AG04449 (cell line): Measurements from ENCODE around the gene SP140L.

Source experiments
- CTCF ChIA-PET: fragments of 350-600 bp; formaldehyde crosslinking; extraction: SDS; loops from one replicate; lab custom pipeline; 2021; ENCODE audit warnings: antibody characterized with exemption; lab: Yijun Ruan, JAX
- POLR2A ChIA-PET: fragments of 400-600, 350-600 bp; formaldehyde crosslinking; extraction: SDS; loops from one replicate; lab custom pipeline; 2020; ENCODE audit warnings: antibody characterized with exemption, inconsistent platforms; lab: Yijun Ruan, JAX
- DNase-seq: peaks from one replicate; pipeline ENCODE4 v3.0.0-alpha.2; 2010; ENCODE audit warnings: low read depth, low spot score
- H3K4me3 ChIP-seq: 2 replicates; pipeline ENCODE4 v1.5.1; 2011; ENCODE audit warnings: low read depth, mild to moderate bottlenecking, control low read depth, low read length
- CTCF ChIP-seq: IDR thresholded peaks from one replicate; pipeline ENCODE4 v1.5.1; 2011; ENCODE audit warnings: mild to moderate bottlenecking, moderate library complexity, low read length, control low read depth, inconsistent platforms; ENCODE audit not compliant: insufficient read depth; ENCODE audit errors: missing control alignments

Gene SP140L

GRCh38 chr2:230443541-230443940 is 116.5 kb downstream of the SP140L start:
- ChIA-PET POLR2A (no interaction called here), CTCF (interaction anchor here (1.2 kb wide), 1 partner anchor 15 kb away, joined by 3 read pairs; no protein-coding TSS in a partner anchor)
- no peak overlapping the region for H3K4me3 ChIP-seq
- DNase-seq, result peak; percentile 29
- TF ChIP-seq CTCF, result no peak

DNA sequence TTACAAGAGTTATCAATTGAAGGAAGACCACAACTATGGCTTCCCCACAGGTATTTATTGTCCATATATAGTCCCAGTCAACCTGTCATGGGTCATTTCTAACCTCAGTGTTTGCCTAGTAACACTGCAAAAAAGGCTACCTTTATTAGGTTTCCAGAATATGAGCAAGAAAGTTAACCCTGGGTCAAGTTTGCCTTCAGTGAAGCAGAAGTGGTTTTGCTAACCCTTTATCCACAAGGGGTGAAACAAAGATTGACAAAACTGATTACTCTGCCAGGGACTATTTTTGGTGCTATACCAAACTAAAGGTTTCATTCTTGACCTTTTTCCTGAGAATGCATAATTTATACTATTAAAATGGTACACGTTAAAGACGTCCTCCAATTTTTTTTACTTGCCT is 117.8 kb downstream of the SP140L start:
- ChIA-PET POLR2A (no interaction called here), CTCF (interaction anchor here (1.2 kb wide), 1 partner anchor 14 kb away, joined by 3 read pairs; no protein-coding TSS in a partner anchor)
- no peak for TF ChIP-seq CTCF
- DNase-seq, result no peak
- no peak overlapping the region for H3K4me3 ChIP-seq

GRCh38 chr2:230447036-230447435 is 120.0 kb downstream of the SP140L start:
- no peak for TF ChIP-seq CTCF
- POLR2A ChIA-PET, result no interaction called here
- DNase-seq, result no peak
- CTCF ChIA-PET, result interaction anchor here (1.0 kb wide), 1 partner anchor 30 kb away, joined by 3 read pairs; no protein-coding TSS in a partner anchor
- no peak overlapping the region for H3K4me3 ChIP-seq

GRCh38 chr2:230447455-230448451 is 120.8 kb downstream of the SP140L start:
- TF ChIP-seq CTCF, result no peak
- H3K4me3 ChIP-seq, result no peak overlapping the region
- POLR2A ChIA-PET, result no interaction called here
- CTCF ChIA-PET, result no interaction called here
- no peak for DNase-seq

DNA sequence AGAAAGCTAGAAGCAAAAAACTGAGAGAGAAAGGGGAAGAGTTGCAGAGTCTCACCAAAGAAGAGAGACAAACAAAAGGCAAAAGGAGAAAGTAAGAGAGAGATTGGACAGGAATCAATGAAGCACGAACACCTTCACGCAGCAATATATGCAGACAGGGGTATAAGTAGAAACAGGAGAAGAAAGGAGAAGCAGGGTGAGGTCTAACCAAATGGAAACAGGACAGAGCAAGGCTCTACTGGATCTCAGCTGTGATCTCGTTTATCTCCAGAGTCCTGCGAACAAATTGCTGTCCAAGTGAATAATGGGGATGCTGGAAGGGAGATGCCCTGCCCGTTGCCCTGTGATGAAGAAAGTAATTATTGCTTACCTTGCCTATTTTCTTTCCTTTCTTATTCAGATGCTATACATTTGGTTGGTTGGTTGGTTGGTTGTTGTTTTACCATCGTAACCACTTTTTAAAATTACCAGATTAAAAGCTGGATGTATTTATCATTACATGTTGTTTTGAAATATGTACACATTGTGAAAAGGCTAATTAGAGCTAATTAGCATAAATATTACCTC is 123.0 kb downstream of the SP140L start:
- TF ChIP-seq CTCF, result no peak
- H3K4me3 ChIP-seq, result no peak overlapping the region
- no peak for DNase-seq
- ChIA-PET CTCF (no interaction called here), POLR2A (no interaction called here)

- DNase-seq, result no peak
- no peak overlapping the region for H3K4me3 ChIP-seq
- POLR2A ChIA-PET, result no interaction called here
- no peak for TF ChIP-seq CTCF
- CTCF ChIA-PET, result no interaction called here
Observed at GRCh38 chr2:230453006-230453405, 126.0 kb downstream of the SP140L start.
